ENCODE results near the gene ZMIZ1. TPM values are rescaled to one million over a fixed set of nuclear protein-coding genes. Genes with fewer than 3 reads are reported as not detected.

Gene ZMIZ1
- total and polyA plus RNA-seq, 4 donors: 3.9 to 19.1 (median 9.8) TPM

DNA sequence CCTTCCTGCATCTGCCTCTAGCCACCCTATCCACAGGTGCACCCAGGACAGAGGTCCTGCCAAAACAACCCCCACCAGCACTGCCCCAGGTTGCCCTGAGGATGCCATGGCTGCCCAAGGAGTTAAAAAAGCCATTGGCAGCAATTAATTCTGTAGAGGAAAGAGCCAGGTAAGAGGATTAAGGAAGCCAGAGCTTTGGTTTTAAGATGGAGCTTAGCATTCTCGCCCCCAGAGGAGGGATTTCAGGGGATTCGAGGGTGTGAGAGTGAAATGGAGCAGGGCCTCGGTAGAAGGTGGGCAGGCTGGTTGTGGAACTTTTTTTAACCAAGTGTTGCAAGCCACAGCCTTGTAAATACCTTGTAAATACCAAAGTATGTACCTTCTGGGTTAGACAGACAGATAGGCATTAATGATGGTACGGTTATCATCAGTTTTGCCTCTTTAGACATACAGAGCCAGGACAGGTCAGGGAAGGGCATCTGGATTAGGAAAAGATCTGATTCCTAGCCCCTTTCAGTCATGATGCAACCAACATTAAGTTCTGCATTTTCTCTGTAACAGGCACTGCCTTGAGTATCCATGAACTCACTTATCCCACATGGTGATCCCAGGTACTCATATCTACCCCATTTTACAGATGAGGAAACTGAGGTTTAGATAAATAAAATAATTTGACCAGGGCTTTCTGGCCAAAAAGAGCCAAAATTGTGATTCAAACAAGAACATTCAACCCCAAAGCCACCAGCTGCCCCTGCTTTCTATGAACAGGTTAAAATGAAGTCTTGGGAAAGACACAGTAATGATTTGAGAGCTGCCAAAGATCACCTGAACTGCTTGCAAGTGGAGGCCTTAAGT is 157.9 kb downstream of the ZMIZ1 start:
- Histone ChIP-seq H3K27me3 (ENCODE audit: control insufficient read depth in 4 of 4, insufficient read depth in 4 of 4, low read length in 3 of 4) (no peaks in the 10 kb centered on the region), H3K4me1 (ENCODE audit: control insufficient read depth in 4 of 4, insufficient read depth in 4 of 4, low read length in 3 of 4) (peaks cover 0 to 4% (median under 1%) of the 10 kb centered on the region in 4 donors), H3K27ac (ENCODE audit: low read depth in 1 of 2, low read length in 2 of 2) (no peak overlapping the region), H3K9ac (ENCODE audit: low read depth in 1 of 2, low read length in 2 of 2) (no peak overlapping the region), H3K4me3 (ENCODE audit: low read depth in 1 of 3, low read length in 3 of 3) (no peak overlapping the region), H3K36me3 (ENCODE audit: control insufficient read depth in 4 of 4, insufficient read depth in 3 of 4, low read depth in 1 of 4, low read length in 3 of 4) (peaks cover 4 to 18% (median 10%) of the 10 kb centered on the region in 4 donors), H3K9me3 (ENCODE audit: control insufficient read depth in 4 of 4, low read length in 3 of 4) (no peaks in the 10 kb centered on the region)
- 95% methylated on average over 4 of the region's 4 CpGs for WGBS
- no peak for TF ChIP-seq EGR1 (IDR thresholded peaks at IDR 0.05; ENCODE audit: low read depth in 2 of 2)
- TF ChIP-seq, protein P1, sequence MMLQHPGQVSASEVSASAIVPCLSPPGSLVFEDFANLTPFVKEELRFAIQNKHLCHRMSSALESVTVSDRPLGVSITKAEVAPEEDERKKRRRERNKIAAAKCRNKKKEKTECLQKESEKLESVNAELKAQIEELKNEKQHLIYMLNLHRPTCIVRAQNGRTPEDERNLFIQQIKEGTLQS (IDR thresholded peaks at IDR 0.05): no peak
- TF ChIP-seq, protein P2, sequence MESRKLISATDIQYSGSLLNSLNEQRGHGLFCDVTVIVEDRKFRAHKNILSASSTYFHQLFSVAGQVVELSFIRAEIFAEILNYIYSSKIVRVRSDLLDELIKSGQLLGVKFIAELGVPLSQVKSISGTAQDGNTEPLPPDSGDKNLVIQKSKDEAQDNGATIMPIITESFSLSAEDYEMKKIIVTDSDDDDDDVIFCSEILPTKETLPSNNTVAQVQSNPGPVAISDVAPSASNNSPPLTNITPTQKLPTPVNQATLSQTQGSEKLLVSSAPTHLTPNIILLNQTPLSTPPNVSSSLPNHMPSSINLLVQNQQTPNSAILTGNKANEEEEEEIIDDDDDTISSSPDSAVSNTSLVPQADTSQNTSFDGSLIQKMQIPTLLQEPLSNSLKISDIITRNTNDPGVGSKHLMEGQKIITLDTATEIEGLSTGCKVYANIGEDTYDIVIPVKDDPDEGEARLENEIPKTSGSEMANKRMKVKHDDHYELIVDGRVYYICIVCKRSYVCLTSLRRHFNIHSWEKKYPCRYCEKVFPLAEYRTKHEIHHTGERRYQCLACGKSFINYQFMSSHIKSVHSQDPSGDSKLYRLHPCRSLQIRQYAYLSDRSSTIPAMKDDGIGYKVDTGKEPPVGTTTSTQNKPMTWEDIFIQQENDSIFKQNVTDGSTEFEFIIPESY (IDR thresholded peaks at IDR 0.05): no peak
- no peak for TF ChIP-seq RXRA (IDR thresholded peaks at IDR 0.05)
- no peak for TF ChIP-seq NR2F2 (IDR thresholded peaks at IDR 0.05)
- TF ChIP-seq JUND (IDR thresholded peaks at IDR 0.05): no peak
- no peak for DNase-seq (ENCODE audit: low spot score)

GRCh38 chr10:79229071-79229541 is 160.3 kb downstream of the ZMIZ1 start:
- DNase-seq (ENCODE audit: low spot score): no peak
- no peaks in the 10 kb centered on the region for H3K27me3 ChIP-seq (ENCODE audit: control insufficient read depth in 4 of 4, insufficient read depth in 4 of 4, low read length in 3 of 4)
- H3K4me1 ChIP-seq (ENCODE audit: control insufficient read depth in 4 of 4, insufficient read depth in 4 of 4, low read length in 3 of 4): no peaks in the 10 kb centered on the region
- no peak overlapping the region for H3K9ac ChIP-seq (ENCODE audit: low read depth in 1 of 2, low read length in 2 of 2)
- WGBS: 86% methylated on average over 5 of the region's 5 CpGs
- TF ChIP-seq TAF1 (conservative IDR thresholded peaks at IDR 0.05) (no peak), FOXA2 (IDR thresholded peaks at IDR 0.05) (no peak), EGR1 (IDR thresholded peaks at IDR 0.05; ENCODE audit: low read depth in 2 of 2) (no peak), NR2F2 (IDR thresholded peaks at IDR 0.05) (no peak), MAX (IDR thresholded peaks at IDR 0.05) (no peak), RXRA (IDR thresholded peaks at IDR 0.05) (no peak), YY1 (IDR thresholded peaks at IDR 0.05) (no peak), RAD21 (IDR thresholded peaks at IDR 0.05) (no peak), HNF4A (conservative IDR thresholded peaks at IDR 0.05) (no peak), FOXA1 (IDR thresholded peaks at IDR 0.05) (no peak)
- TF ChIP-seq, protein P2 (IDR thresholded peaks at IDR 0.05): no peak
- TF ChIP-seq, protein P3, sequence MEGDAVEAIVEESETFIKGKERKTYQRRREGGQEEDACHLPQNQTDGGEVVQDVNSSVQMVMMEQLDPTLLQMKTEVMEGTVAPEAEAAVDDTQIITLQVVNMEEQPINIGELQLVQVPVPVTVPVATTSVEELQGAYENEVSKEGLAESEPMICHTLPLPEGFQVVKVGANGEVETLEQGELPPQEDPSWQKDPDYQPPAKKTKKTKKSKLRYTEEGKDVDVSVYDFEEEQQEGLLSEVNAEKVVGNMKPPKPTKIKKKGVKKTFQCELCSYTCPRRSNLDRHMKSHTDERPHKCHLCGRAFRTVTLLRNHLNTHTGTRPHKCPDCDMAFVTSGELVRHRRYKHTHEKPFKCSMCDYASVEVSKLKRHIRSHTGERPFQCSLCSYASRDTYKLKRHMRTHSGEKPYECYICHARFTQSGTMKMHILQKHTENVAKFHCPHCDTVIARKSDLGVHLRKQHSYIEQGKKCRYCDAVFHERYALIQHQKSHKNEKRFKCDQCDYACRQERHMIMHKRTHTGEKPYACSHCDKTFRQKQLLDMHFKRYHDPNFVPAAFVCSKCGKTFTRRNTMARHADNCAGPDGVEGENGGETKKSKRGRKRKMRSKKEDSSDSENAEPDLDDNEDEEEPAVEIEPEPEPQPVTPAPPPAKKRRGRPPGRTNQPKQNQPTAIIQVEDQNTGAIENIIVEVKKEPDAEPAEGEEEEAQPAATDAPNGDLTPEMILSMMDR (IDR thresholded peaks at IDR 0.05; ENCODE audit: low read depth, low read length, missing input control): no peak
- peaks cover 4 to 23% (median 10%) of the 10 kb centered on the region in 4 donors for H3K36me3 ChIP-seq (ENCODE audit: control insufficient read depth in 4 of 4, insufficient read depth in 3 of 4, low read depth in 1 of 4, low read length in 3 of 4)
- no peak overlapping the region for H3K27ac ChIP-seq (ENCODE audit: low read depth in 1 of 2, low read length in 2 of 2)
- H3K4me3 ChIP-seq (ENCODE audit: low read depth in 1 of 3, low read length in 3 of 3): no peak overlapping the region
- no peaks in the 10 kb centered on the region for H3K9me3 ChIP-seq (ENCODE audit: control insufficient read depth in 4 of 4, low read length in 3 of 4)
